Activated T-helper 17 cell treated with anti-CD3 and anti-CD28 coated beads, Interleukin-2, amount 50 U/mL, for 72 hours (primary cell): Measurements from ENCODE around the gene SCUBE1. TPM values are rescaled to one million over a fixed set of nuclear protein-coding genes. Genes with fewer than 3 reads are reported as not detected.

ENCODE experiments used
- ATAC-seq: fragments of 150-1000 bp; cut with Tn5 transposase; replicated peaks from 2 replicates; pipeline ENCODE4 v1.10.0; 2021; ENCODE audit warnings: mild to moderate bottlenecking, moderate library complexity
- H3K27ac Mint-ChIP-seq: one replicate; pipeline ENCODE4 v1.8.0; 2022; ENCODE audit warnings: mixed read lengths
- H3K27me3 Mint-ChIP-seq: one replicate; pipeline ENCODE4 v1.8.0; 2022; ENCODE audit warnings: mixed read lengths
- H3K36me3 Mint-ChIP-seq: one replicate; pipeline ENCODE4 v1.8.0; 2022; ENCODE audit warnings: low read depth, mild to moderate bottlenecking, mixed read lengths
- H3K4me1 Mint-ChIP-seq: one replicate; pipeline ENCODE4 v1.8.0; 2022; ENCODE audit warnings: mixed read lengths
- H3K4me3 Mint-ChIP-seq: one replicate; pipeline ENCODE4 v1.8.0; 2022; ENCODE audit warnings: mild to moderate bottlenecking, mixed read lengths
- H3K9me3 Mint-ChIP-seq: one replicate; pipeline ENCODE4 v1.8.0; 2022; ENCODE audit warnings: mixed read lengths
- total RNA-seq, 2 donors: library from RNA; stranded (reverse); gene quantifications; one replicate each; pipeline ENCODE4 v1.2.3, GENCODE V29; 2022

The SCUBE1 gene
- total RNA-seq, 2 donors from 2014 or later, result not detected

DNA sequence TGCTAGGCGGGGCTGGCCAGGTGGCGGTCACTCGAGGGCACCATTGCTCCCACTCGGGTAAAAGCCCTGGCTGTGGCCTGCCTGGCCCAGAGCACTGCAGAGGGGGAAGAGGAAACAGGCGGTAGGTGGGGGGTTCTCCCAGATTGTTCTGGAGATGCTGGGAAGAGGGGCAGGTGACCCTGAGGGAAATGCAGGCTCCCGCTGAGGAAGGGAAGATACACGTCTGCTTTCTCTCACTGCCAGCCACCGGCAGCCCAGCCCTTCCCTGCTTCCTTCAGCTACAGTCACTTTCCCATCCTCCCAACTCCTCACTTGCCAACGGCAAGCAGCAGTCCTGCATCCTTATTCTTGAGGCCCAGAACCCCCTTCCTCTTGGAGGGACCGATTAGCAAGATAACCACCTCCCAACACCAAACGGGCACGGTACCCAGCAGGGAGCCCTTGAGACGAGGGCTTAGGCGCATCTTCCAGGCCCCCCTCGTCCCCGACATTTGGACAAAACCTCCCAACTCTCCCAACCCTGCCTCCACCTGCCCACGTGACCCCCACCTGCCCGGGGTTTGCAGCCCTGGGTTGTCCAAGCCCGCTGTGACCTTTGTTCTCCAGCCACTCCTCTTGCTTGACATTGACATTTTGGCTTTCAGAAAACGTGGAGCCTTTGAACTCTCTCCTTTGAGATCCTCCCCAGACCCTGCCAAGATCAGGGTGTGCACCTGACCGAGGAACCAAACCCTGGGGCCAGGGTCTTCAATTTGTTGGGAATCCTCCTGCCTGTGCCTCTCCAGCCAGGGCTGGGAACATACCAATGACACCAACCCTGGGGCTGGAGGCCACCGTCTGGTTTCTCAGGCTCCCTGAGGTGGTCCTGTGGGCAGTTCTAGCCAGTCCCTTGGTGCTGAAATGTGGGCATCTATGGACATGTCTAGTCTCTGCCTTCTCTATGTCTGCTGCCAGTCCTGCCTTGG lies 107.4 kb downstream of the SCUBE1 start:
- Mint-ChIP-seq H3K36me3 (no peaks in the 10 kb centered on the region), H3K9me3 (no peaks in the 10 kb centered on the region), H3K4me1 (peaks cover 5% of the 10 kb centered on the region), H3K27ac (no peak overlapping the region), H3K4me3 (no peak overlapping the region), H3K27me3 (peaks cover 9% of the 10 kb centered on the region)
- no peak for ATAC-seq

DNA sequence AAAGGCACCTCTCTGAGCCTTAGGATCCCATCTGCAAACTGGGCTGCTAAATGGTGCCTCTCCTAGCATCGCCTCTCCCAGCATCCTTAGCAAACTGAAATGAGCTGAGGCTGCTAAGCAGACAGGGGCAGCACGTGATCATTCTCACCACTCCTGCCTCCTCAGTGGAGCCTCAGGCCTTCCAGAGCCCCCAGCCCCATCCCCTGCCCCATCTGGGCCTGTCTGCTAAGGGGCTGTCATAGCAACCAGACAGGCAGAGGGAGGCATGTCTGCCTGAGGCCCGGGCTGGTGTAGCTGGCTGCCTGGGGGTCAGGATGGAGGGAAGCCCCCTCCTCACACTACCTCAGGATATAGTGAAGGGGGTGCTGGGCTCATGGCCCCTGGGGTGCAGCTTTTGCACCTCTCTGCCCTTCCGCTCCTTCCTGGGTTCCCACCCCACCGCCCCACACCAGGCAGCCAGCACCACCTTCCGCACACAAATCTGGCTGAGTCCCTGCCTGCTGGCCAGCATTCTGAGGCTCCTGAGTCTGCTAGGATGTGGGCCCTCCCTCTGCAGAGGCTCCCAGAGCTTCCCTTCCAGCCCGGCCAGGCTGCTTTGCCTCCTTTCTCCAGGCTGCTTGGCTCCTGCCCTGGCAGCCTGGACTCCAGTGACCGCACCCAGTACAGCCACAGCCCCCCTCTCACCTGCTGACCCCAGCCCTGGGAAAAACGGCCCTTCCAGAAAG lies 108.7 kb downstream of the SCUBE1 start:
- Mint-ChIP-seq H3K9me3 (no peaks in the 10 kb centered on the region), H3K4me1 (peaks cover 5% of the 10 kb centered on the region), H3K4me3 (no peak overlapping the region), H3K36me3 (no peaks in the 10 kb centered on the region), H3K27ac (no peak overlapping the region), H3K27me3 (peaks cover 9% of the 10 kb centered on the region)
- ATAC-seq, result no peak

DNA sequence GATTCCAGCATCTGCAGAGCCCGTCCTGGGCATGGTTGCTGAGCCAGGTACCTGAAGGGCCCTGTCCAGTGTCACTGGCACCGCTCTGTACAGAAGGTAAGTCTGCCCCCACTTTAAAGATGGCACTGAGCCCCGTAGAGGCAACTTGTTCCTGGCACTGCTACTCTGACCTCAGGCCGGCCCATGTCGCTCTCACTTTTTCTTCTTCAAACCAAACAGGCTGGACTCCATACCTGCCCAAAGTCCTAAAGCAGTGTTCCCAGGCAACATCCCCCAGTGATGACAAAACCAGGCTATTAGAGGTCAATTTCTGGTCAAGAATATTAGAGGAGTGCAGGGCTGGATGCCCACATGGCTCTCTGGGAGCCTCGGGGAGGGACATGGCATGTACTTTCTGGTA lies 109.6 kb downstream of the SCUBE1 start:
- ATAC-seq, result no peak
- Mint-ChIP-seq H3K9me3 (no peaks in the 10 kb centered on the region), H3K4me3 (no peak overlapping the region), H3K27me3 (peaks cover 10% of the 10 kb centered on the region), H3K36me3 (no peaks in the 10 kb centered on the region), H3K4me1 (peaks cover 5% of the 10 kb centered on the region), H3K27ac (no peak overlapping the region)

DNA sequence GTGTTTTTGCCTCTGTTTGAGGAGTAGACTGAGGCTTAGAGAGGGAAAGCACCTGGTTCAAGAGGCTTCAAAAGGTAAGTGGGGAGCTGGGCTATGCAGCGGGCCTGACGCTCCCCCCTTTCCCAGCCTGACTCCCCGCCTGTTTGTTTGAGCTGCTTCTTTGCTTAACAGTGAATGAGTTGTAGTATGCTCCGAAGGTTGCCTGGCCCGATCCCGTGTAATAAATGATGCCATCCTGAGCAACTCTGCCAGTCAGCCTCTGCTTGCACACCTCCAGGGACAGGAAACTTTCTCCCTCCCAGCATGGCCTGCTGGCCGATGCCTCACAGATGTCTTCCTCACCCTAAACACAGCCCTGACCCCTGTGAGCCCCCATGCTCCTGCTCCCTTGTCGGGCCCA lies 110.7 kb downstream of the SCUBE1 start:
- H3K27ac Mint-ChIP-seq, result no peak overlapping the region

DNA sequence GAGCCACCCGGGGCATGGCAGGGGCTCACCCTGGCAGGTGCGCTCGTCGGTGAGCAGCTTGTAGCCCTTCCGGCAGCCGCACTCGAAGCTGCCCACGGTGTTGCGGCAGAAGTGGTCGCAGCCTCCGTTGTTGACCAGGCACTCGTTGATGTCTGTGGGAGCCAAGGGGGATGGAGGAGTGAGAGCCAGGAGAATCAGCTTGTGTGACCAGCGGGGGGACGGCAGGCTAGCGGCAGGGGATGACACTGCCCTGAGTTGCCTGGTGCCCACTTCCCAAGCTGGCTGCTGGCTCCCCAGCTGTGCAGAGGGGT lies 111.5 kb downstream of the SCUBE1 start:
- Mint-ChIP-seq H3K9me3 (no peaks in the 10 kb centered on the region), H3K27ac (no peak overlapping the region), H3K27me3 (peaks cover 16% of the 10 kb centered on the region)

More for the DNA sequence above, 110.7 kb downstream of the SCUBE1 start:
- H3K9me3 Mint-ChIP-seq, result no peaks in the 10 kb centered on the region
- no peaks in the 10 kb centered on the region for H3K36me3 Mint-ChIP-seq
- ATAC-seq, result no peak
- peaks cover 5% of the 10 kb centered on the region for H3K4me1 Mint-ChIP-seq
- H3K4me3 Mint-ChIP-seq, result no peak overlapping the region
- peaks cover 16% of the 10 kb centered on the region for H3K27me3 Mint-ChIP-seq

DNA sequence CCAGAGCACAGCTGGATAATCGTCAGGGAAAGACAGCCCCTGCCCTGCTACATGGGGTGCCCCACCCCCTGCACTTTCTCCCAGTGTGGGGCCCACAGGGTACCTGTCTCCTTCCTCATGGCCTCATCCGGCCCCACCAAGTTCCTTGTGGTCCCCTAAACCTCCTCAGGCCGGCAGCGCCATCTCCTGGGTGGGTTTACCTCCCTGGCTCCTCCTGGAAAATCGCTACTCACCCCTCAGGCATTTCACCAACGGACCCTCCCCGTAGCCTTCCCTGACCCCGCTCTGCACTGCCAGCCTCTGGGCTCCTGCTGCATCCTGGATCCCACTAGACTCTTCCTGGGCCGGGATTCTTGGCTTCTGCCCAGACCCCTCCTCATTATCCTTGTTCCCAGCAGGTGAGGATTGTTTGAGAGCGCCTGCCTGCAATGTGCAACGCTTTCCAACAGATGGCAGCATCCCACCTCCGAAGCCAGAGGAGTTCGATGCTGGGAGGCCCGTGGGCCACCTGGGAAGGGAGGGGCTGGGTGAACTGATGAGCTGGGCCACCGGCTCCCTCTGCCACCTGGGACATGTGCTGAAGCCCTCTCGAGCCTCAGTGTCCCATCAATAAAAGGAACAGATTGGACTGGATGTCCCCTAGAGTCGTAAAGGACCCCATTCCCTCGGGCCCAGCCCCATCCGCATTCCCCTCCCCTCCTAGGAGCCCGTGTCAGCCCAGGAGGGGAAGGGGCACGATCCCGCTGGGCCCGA lies 112.0 kb downstream of the SCUBE1 start:
- Mint-ChIP-seq H3K27ac (no peak overlapping the region), H3K4me3 (no peak overlapping the region), H3K27me3 (peaks cover 16% of the 10 kb centered on the region), H3K4me1 (peaks cover 5% of the 10 kb centered on the region), H3K9me3 (no peaks in the 10 kb centered on the region), H3K36me3 (no peaks in the 10 kb centered on the region)
- peak; percentile 52 for ATAC-seq

More for the DNA sequence above, 111.5 kb downstream of the SCUBE1 start:
- Mint-ChIP-seq H3K36me3 (no peaks in the 10 kb centered on the region), H3K4me1 (peaks cover 5% of the 10 kb centered on the region), H3K4me3 (no peak overlapping the region)
- no peak for ATAC-seq

DNA sequence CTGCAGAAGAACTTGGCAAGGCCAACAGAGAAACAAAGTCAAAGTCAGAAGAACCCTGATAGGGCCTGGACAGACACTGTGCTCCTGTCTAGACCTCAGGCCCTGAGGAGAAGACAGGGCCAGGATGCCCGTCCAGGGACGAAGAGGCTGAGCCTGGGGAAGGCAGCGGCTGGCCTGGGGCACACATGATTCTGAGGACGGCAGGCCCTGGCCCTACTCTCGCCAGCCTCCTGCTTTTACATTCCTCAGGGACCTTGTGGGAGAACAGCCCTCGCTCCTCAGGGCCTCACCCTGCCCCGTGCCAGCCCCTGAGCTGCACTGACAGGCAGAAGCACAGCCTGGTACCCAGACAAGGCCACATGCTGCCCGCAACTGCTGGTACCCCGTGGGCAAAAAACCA lies 112.6 kb downstream of the SCUBE1 start:
- no peak overlapping the region for H3K27ac Mint-ChIP-seq
- ATAC-seq, result no peak
- H3K4me3 Mint-ChIP-seq, result no peak overlapping the region
- peaks cover 5% of the 10 kb centered on the region for H3K4me1 Mint-ChIP-seq
- H3K36me3 Mint-ChIP-seq, result no peaks in the 10 kb centered on the region
- H3K27me3 Mint-ChIP-seq, result peaks cover 11% of the 10 kb centered on the region
- H3K9me3 Mint-ChIP-seq, result no peaks in the 10 kb centered on the region

DNA sequence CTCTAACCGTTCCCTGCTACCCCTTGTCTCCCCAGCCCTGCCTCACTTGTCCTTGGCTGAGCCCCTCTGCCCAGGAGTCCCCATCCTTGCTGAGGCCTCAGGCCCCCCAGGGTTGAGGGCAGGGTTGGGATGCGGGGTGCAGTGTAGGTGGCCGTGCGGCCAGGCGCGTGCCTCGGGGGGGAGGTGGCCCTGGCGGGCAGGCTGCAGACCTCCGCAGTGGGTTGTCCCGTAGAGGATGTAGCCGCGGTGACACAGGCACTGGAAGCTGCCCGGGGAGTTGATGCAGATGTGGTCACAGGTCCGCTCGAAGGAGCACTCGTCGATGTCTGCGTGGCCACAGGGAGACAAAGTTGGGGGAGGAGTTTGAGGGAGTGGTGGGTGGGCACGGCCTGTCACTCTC lies 114.3 kb downstream of the SCUBE1 start:
- no peak for ATAC-seq
- H3K27me3 Mint-ChIP-seq, result peaks cover 11% of the 10 kb centered on the region
- H3K4me1 Mint-ChIP-seq, result peaks cover 5% of the 10 kb centered on the region
- no peaks in the 10 kb centered on the region for H3K9me3 Mint-ChIP-seq
- no peaks in the 10 kb centered on the region for H3K36me3 Mint-ChIP-seq
- H3K27ac Mint-ChIP-seq, result no peak overlapping the region
- no peak overlapping the region for H3K4me3 Mint-ChIP-seq

DNA sequence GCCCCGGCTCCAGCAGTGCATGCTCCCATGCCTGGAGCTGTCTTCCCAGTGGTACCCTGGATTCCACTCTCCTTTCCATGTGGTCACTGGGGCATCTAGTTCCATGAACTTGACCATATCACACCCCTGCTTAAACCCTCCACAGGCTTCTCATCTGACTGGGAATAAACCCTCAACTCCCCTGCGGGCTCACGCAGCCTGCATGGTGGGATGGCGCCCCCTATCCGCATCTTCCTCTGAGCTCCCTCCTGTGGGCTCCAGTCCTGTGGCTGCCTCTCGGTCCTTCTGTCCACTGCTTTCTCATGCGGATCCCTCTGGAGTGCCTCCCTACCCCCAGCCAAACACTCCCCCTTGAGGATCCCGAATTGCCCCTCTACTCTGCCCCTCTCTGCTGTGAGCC lies 114.8 kb downstream of the SCUBE1 start:
- peaks cover 5% of the 10 kb centered on the region for H3K4me1 Mint-ChIP-seq
- no peak overlapping the region for H3K4me3 Mint-ChIP-seq
- ATAC-seq, result no peak
- no peaks in the 10 kb centered on the region for H3K36me3 Mint-ChIP-seq
- peaks cover 11% of the 10 kb centered on the region for H3K27me3 Mint-ChIP-seq
- H3K9me3 Mint-ChIP-seq, result no peaks in the 10 kb centered on the region
- H3K27ac Mint-ChIP-seq, result no peak overlapping the region

DNA sequence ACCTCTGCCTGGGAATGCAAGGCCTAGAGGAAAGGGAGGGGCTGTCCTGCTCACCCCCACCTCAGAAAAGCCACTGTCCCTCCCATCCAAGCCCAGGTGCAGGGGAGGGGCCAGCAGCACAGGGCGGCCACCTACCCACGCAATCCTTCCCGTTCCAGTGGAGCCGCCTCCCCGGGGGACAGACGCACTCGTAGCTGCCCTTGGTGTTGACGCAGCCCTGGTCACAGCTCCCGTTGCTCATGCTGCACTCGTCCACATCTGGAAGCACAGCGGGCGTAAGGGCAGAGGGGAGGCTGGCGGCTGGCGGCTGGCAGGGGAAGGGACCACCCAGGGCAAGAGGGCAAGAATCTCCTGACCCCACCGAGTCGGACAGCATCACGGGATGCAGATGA lies 115.9 kb downstream of the SCUBE1 start:
- Mint-ChIP-seq H3K4me3 (no peak overlapping the region), H3K9me3 (no peaks in the 10 kb centered on the region)

DNA sequence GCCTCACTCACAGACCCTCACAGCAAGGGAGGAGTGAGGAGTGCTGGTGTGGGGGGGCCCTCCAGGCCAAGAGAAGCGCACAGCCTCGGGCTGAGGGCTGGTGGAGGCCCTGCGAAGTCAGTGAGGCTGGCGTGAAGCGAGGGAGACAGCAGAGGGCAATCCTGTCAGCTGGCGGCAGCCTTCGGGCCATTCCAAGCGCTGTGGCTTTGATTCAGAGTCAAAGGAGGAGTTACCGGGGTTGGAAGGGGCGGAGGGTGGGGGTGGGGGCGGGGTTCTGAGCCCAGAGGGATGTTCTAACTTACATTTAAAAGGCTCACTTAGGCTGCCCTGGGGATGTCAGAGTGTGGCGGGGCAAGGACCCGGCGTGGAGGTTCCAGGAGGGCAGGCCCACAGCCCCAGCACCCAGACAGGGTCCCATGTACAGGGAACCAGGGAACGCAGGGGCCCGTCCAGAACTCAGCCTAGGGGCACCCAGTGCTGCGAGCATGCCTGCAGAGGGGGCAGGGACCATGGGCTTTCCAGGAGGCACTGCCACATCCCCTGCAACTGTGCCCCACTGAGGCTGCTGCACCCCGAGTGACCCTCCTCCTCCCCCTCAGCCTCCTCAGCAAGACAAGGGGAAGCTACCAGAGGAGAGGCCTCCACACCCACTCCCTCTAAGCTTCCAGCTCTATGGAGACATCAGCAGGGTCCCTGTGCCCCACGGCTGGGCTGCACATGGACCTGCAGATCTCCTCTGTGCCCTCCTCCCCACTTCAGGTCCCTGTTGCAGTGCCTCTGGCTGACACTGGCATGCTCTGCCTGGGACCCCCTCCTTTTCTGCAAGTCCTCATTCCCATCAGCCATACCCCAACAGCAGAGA lies 116.6 kb downstream of the SCUBE1 start:
- no peak overlapping the region for H3K4me3 Mint-ChIP-seq
- peaks cover 11% of the 10 kb centered on the region for H3K27me3 Mint-ChIP-seq
- peaks cover 5% of the 10 kb centered on the region for H3K4me1 Mint-ChIP-seq
- no peaks in the 10 kb centered on the region for H3K36me3 Mint-ChIP-seq
- ATAC-seq, result no peak
- H3K27ac Mint-ChIP-seq, result no peak overlapping the region
- H3K9me3 Mint-ChIP-seq, result no peaks in the 10 kb centered on the region

More for the DNA sequence above, 115.9 kb downstream of the SCUBE1 start:
- ATAC-seq, result no peak
- Mint-ChIP-seq H3K4me1 (peaks cover 5% of the 10 kb centered on the region), H3K36me3 (no peaks in the 10 kb centered on the region), H3K27me3 (peaks cover 11% of the 10 kb centered on the region), H3K27ac (no peak overlapping the region)

DNA sequence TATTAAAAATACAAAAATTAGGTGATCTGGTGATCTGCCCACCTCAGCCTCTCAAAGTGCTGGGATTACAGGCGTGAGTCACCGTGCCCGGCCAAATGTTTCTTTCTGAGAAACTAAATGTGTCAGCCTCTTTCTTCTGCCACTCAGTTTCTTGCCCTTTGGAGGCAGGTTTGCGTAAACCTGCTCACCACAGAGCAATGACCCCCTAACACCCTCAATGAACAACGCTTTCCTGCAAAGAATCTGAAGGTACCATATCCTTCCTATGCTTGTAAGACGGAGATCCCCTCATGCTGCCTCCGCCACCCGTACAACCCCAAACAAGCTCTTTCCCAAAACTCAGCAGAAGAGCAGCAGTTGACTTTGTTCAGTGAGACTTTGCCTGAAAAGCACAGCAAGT lies 117.6 kb downstream of the SCUBE1 start:
- H3K9me3 Mint-ChIP-seq, result no peaks in the 10 kb centered on the region
- H3K27ac Mint-ChIP-seq, result no peak overlapping the region
- no peaks in the 10 kb centered on the region for H3K4me1 Mint-ChIP-seq
- no peak for ATAC-seq
- H3K4me3 Mint-ChIP-seq, result no peak overlapping the region
- H3K27me3 Mint-ChIP-seq, result peaks cover 6% of the 10 kb centered on the region
- no peaks in the 10 kb centered on the region for H3K36me3 Mint-ChIP-seq

DNA sequence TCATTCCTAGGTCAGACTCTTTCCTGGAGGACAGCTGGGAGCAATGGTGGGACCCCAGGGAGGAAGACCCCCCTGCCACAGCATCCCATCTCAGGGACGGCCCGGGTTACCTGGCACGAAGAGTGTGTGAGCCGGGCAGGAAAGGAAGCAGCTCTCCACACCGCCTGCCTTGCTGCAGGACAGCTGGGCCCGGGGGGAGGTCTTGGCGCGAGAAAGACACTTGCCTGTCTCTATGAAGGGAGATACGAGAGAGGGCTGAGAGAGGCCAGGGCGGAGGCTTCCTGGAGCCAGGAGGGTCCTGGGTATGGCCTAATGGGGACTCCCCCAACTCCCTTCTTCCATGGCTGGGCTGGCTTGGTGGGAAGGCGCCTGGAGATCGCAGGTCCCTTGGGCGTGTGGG lies 120.2 kb downstream of the SCUBE1 start:
- Mint-ChIP-seq H3K27me3 (peaks cover under 1% of the 10 kb centered on the region), H3K27ac (no peak overlapping the region), H3K36me3 (no peaks in the 10 kb centered on the region), H3K4me1 (no peaks in the 10 kb centered on the region), H3K9me3 (no peaks in the 10 kb centered on the region), H3K4me3 (no peak overlapping the region)
- ATAC-seq, result no peak

DNA sequence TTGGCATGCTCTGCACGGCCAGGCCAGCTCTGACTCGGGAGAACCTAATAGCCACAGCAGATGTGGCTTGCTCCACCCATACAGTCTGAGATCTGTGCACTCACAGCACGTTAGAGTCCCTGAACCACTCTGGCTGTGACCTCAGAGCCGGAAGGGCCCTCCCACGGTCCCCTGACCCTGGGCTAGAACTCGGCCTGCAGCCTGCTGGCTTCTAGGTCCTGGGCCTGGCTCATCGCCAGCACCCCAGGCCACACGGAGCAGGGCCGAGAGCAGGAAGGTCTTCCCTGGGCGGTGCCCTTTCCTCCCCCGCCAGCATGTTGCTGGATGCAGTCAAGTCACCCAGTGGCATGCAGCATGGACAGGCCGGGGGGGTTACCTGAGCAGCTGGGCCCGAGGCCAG lies 120.9 kb downstream of the SCUBE1 start:
- Mint-ChIP-seq H3K4me1 (no peaks in the 10 kb centered on the region), H3K4me3 (no peak overlapping the region), H3K36me3 (no peaks in the 10 kb centered on the region), H3K9me3 (no peaks in the 10 kb centered on the region), H3K27me3 (no peaks in the 10 kb centered on the region), H3K27ac (no peak overlapping the region)
- ATAC-seq, result no peak
